Cardiac muscle cell (in vitro differentiated cells and primary cell): ENCODE results near the gene LAIR1. TPM values are rescaled to one million over a fixed set of nuclear protein-coding genes. Genes with fewer than 3 reads are reported as not detected.
"Not testable (repeated sequence)": the region's sequence is repeated elsewhere in the genome, so short reads cannot be mapped to it uniquely, and the experiment has no call there.

Source experiments
- DNase-seq, 2 donors: peaks; one replicate each; pipeline versions ENCODE4 v3.0.0 to v3.0.0-alpha.2; 2010 to 2017; ENCODE audit warnings: low read depth in 1 of 2, low spot score in 1 of 2
- H3K27ac ChIP-seq: fragments of 200-600 bp; sonication (generic); 2 replicates; pipeline ENCODE4 v1.5.1; 2016
- H3K27me3 ChIP-seq: fragments of 200-600 bp; sonication (generic); 2 replicates; pipeline ENCODE4 v1.6.0; 2016; ENCODE audit warnings: control low read depth
- H3K36me3 ChIP-seq: fragments of 200-600 bp; sonication (generic); 2 replicates; pipeline ENCODE4 v1.5.1; 2016; ENCODE audit warnings: control low read depth
- H3K4me1 ChIP-seq: fragments of 200-600 bp; sonication (generic); 2 replicates; pipeline ENCODE4 v1.8.1; 2017; ENCODE audit warnings: low read depth, mild to moderate bottlenecking, mixed run types
- H3K4me3 ChIP-seq: fragments of 200-600 bp; sonication (generic); 2 replicates; pipeline ENCODE4 v1.5.1; 2016; ENCODE audit warnings: mild to moderate bottlenecking
- H3K9me3 ChIP-seq: fragments of 200-600 bp; sonication (generic); 2 replicates; pipeline ENCODE4 v1.5.1; 2017; ENCODE audit warnings: low read depth, mild to moderate bottlenecking, control low read depth
- CTCF ChIP-seq: IDR thresholded peaks from 2 replicates; pipeline ENCODE4 v1.5.1; 2012; ENCODE audit warnings: low read depth, mild to moderate bottlenecking, low read length
- polyA plus RNA-seq: library from polyadenylated mRNA; unstranded; fragments of >200 nt; fragmentation: Nextera tagmentation; extraction: Ambion mirVana; gene quantifications from 2 replicates; pipeline ENCODE4 v1.2.1, GENCODE V29; 2016
- total RNA-seq: library from RNA; depleted of rRNA; stranded (reverse); fragments of >200 nt; gene quantifications from 2 replicates; pipeline ENCODE4 v1.2.3, GENCODE V29; 2016

Gene LAIR1
- total and polyA plus RNA-seq, 2 experiments from 2014 or later = not detected

GRCh38 chr19:54388802-54389139 lies 24.0 kb upstream of the LAIR1 start:
- TF ChIP-seq CTCF = no peak
- no peaks in the 10 kb centered on the region for H3K36me3 ChIP-seq
- H3K27me3 ChIP-seq = peaks cover 30% of the 10 kb centered on the region
- no peak overlapping the region for H3K27ac ChIP-seq
- no peaks in the 10 kb centered on the region for H3K9me3 ChIP-seq
- DNase-seq = no peak
- no peaks in the 10 kb centered on the region for H3K4me1 ChIP-seq
- H3K4me3 ChIP-seq = no peak overlapping the region

GRCh38 chr19:54387991-54388801 lies 23.5 kb upstream of the LAIR1 start:
- Histone ChIP-seq H3K4me3 (no peak overlapping the region), H3K27ac (no peak overlapping the region), H3K36me3 (no peaks in the 10 kb centered on the region), H3K4me1 (no peaks in the 10 kb centered on the region), H3K27me3 (peaks cover 30% of the 10 kb centered on the region), H3K9me3 (no peaks in the 10 kb centered on the region)
- no peak for DNase-seq
- no peak for TF ChIP-seq CTCF

GRCh38 chr19:54383330-54383729 lies 18.6 kb upstream of the LAIR1 start:
- no peak overlapping the region for H3K27ac ChIP-seq
- no peaks in the 10 kb centered on the region for H3K9me3 ChIP-seq
- TF ChIP-seq CTCF = no peak

GRCh38 chr19:54382041-54382440 lies 17.3 kb upstream of the LAIR1 start:
- not testable (repeated sequence) for H3K4me1 ChIP-seq, H3K9me3 ChIP-seq, H3K4me3 ChIP-seq, H3K36me3 ChIP-seq, DNase-seq, H3K27ac ChIP-seq, H3K27me3 ChIP-seq

More at GRCh38 chr19:54383330-54383729, 18.6 kb upstream of the LAIR1 start:
- no peak for DNase-seq
- H3K4me1 ChIP-seq = no peaks in the 10 kb centered on the region
- no peak overlapping the region for H3K4me3 ChIP-seq
- H3K27me3 ChIP-seq = peaks cover 16% of the 10 kb centered on the region
- no peaks in the 10 kb centered on the region for H3K36me3 ChIP-seq

- no peaks in the 10 kb centered on the region for H3K4me1 ChIP-seq
- peaks cover 3% of the 10 kb centered on the region for H3K27me3 ChIP-seq
- no peak for TF ChIP-seq CTCF
- DNase-seq = no peak
- H3K27ac ChIP-seq = no peak overlapping the region
- H3K36me3 ChIP-seq = no peaks in the 10 kb centered on the region
- no peak overlapping the region for H3K4me3 ChIP-seq
- H3K9me3 ChIP-seq = no peaks in the 10 kb centered on the region
Measured at GRCh38 chr19:54380897-54381296, 16.2 kb upstream of the LAIR1 start.

- H3K36me3 ChIP-seq = no peaks in the 10 kb centered on the region
- no peak overlapping the region for H3K27ac ChIP-seq
- H3K9me3 ChIP-seq = no peaks in the 10 kb centered on the region
- no peak for TF ChIP-seq CTCF
- no peak overlapping the region for H3K4me3 ChIP-seq
- DNase-seq = no peak
- no peaks in the 10 kb centered on the region for H3K4me1 ChIP-seq
- H3K27me3 ChIP-seq = no peaks in the 10 kb centered on the region
Measured at GRCh38 chr19:54379187-54379678, 14.5 kb upstream of the LAIR1 start.
